ENCODE data around the gene TNS2.

Gene TNS2

DNA sequence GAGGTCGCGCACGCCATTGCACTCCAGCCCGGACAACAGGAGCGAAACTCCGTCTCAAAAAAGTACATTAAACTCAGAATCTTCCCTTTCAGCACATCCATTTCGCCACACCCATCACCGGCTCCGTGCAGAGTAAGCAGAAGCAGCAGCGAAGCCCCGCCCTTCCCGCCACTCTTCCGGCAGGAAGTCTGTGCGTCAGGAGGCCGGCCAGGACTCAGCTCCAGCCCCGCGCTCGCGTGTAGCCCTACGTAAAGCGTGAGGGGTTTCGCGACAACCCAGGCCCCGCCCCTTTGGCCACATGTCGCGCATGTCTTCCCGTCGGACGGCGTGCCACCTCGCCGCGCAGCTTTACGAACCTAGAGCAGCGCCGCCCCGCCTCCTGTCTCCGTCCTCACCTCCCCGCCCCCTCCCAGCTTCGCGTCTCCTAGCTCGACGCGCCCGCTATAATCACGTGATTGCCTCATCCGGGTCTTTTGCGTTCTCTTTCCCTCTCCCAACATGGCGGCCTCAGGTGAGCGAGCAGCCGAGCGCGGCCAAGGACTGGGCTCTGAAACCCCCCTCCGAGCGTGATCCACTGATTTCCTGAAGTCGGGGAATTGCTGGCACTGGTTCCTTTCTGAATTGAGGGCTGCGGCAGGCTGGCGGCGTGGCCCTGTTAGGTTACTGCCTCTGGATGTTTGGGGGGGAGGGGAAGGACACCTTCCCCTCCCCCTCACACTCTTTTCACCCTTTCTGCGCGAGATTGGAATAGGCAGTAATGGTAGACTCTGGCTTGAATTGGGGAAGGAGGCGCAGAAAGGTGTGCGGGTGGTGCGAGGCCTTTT lies 43.7 kb upstream of the TNS2 start, which contains the start of gene EIF4B (continued):
- peak; percentile 77 for TF ChIP-seq HIC1 (tag by site-specific recombination; IDR thresholded peaks at IDR 0.05)
- peak; percentile 97 for TF ChIP-seq KLF9 (tag by site-specific recombination; IDR thresholded peaks at IDR 0.05; ENCODE audit: low read depth)
- TF ChIP-seq ZBTB1 (tag by site-specific recombination; IDR thresholded peaks at IDR 0.05) = 0 out of 2 replicates have a peak, but pooled peaks have one; percentile 5
- 0 out of 2 replicates have a peak, but pooled peaks have one; percentile 63 for TF ChIP-seq ZBTB6 (tag by site-specific recombination; IDR thresholded peaks at IDR 0.05)
- TF ChIP-seq KLF7 (tag by site-specific recombination; IDR thresholded peaks at IDR 0.05; ENCODE audit: borderline replicate concordance) = no peak
- no peak for TF ChIP-seq ZNF248 (tag by site-specific recombination; IDR thresholded peaks at IDR 0.05)
- TF ChIP-seq ZNF311 (tag by site-specific recombination; IDR thresholded peaks at IDR 0.05; ENCODE audit: borderline replicate concordance) = no peak
- TF ChIP-seq ZNF660 (tag by site-specific recombination; IDR thresholded peaks at IDR 0.05) = 0 out of 2 replicates have a peak, but pooled peaks have one; percentile 10
- no peak for TF ChIP-seq ZNF221 (tag by site-specific recombination; IDR thresholded peaks at IDR 0.05; ENCODE audit: borderline replicate concordance)
- no peak for TF ChIP-seq ZNF138 (tag by site-specific recombination; IDR thresholded peaks at IDR 0.05; ENCODE audit: borderline replicate concordance)
- TF ChIP-seq ZEB2 (tag by site-specific recombination; IDR thresholded peaks at IDR 0.05) = peak; percentile 95
- TF ChIP-seq HOXC10 (CRISPR knock-in tag; IDR thresholded peaks at IDR 0.05) = no peak
- peak; percentile 95 for TF ChIP-seq ZNF501 (tag by site-specific recombination; IDR thresholded peaks at IDR 0.05)
- TF ChIP-seq ZNF16 (tag by site-specific recombination; IDR thresholded peaks at IDR 0.05; ENCODE audit: low read depth) = no peak
- no peak for TF ChIP-seq ZNF776 (tag by site-specific recombination; IDR thresholded peaks at IDR 0.05; ENCODE audit: borderline replicate concordance)
- 0 out of 2 replicates have a peak, but pooled peaks have one; percentile 11 for TF ChIP-seq GLIS2 (tag by site-specific recombination; IDR thresholded peaks at IDR 0.05)
- TF ChIP-seq ZNF585B (tag by site-specific recombination; IDR thresholded peaks at IDR 0.05) = no peak
- TF ChIP-seq GLIS1 (tag by site-specific recombination; IDR thresholded peaks at IDR 0.05) = no peak
- TF ChIP-seq ZBTB7A (tag by site-specific recombination; IDR thresholded peaks at IDR 0.05; ENCODE audit: low read depth) = no peak
- peak; percentile 68 for TF ChIP-seq KLF10 (tag by site-specific recombination; IDR thresholded peaks at IDR 0.05)
- TF ChIP-seq ZFP41 (tag by site-specific recombination; IDR thresholded peaks at IDR 0.05; ENCODE audit: borderline replicate concordance) = no peak
- no peak for TF ChIP-seq ZNF140 (tag by site-specific recombination; IDR thresholded peaks at IDR 0.05)
- TF ChIP-seq ZBTB20 (tag by site-specific recombination; IDR thresholded peaks at IDR 0.05) = peak; percentile 47; the same call in 1 of the 2 replicates
- TF ChIP-seq ZNF394 (tag by site-specific recombination; IDR thresholded peaks at IDR 0.05; ENCODE audit: borderline replicate concordance) = peak; percentile 19; the same call in 1 of the 2 replicates
- no peak for TF ChIP-seq ZNF175 (tag by site-specific recombination; IDR thresholded peaks at IDR 0.05)
- TF ChIP-seq, protein P1, sequence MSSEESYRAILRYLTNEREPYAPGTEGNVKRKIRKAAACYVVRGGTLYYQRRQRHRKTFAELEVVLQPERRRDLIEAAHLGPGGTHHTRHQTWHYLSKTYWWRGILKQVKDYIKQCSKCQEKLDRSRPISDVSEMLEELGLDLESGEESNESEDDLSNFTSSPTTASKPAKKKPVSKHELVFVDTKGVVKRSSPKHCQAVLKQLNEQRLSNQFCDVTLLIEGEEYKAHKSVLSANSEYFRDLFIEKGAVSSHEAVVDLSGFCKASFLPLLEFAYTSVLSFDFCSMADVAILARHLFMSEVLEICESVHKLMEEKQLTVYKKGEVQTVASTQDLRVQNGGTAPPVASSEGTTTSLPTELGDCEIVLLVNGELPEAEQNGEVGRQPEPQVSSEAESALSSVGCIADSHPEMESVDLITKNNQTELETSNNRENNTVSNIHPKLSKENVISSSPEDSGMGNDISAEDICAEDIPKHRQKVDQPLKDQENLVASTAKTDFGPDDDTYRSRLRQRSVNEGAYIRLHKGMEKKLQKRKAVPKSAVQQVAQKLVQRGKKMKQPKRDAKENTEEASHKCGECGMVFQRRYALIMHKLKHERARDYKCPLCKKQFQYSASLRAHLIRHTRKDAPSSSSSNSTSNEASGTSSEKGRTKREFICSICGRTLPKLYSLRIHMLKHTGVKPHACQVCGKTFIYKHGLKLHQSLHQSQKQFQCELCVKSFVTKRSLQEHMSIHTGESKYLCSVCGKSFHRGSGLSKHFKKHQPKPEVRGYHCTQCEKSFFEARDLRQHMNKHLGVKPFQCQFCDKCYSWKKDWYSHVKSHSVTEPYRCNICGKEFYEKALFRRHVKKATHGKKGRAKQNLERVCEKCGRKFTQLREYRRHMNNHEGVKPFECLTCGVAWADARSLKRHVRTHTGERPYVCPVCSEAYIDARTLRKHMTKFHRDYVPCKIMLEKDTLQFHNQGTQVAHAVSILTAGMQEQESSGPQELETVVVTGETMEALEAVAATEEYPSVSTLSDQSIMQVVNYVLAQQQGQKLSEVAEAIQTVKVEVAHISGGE (tag by site-specific recombination; conservative IDR thresholded peaks at IDR 0.05; ENCODE audit: low read depth) = peak; percentile 53; the same call in 1 of the 2 replicates
- TF ChIP-seq ZNF341 (tag by site-specific recombination; IDR thresholded peaks at IDR 0.05; ENCODE audit: low read depth) = no peak; the same call in 1 of the 2 replicates
- no peak for TF ChIP-seq ZNF626 (tag by site-specific recombination; IDR thresholded peaks at IDR 0.05)
- TF ChIP-seq, protein P2, sequence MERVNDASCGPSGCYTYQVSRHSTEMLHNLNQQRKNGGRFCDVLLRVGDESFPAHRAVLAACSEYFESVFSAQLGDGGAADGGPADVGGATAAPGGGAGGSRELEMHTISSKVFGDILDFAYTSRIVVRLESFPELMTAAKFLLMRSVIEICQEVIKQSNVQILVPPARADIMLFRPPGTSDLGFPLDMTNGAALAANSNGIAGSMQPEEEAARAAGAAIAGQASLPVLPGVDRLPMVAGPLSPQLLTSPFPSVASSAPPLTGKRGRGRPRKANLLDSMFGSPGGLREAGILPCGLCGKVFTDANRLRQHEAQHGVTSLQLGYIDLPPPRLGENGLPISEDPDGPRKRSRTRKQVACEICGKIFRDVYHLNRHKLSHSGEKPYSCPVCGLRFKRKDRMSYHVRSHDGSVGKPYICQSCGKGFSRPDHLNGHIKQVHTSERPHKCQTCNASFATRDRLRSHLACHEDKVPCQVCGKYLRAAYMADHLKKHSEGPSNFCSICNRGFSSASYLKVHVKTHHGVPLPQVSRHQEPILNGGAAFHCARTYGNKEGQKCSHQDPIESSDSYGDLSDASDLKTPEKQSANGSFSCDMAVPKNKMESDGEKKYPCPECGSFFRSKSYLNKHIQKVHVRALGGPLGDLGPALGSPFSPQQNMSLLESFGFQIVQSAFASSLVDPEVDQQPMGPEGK (tag by site-specific recombination; IDR thresholded peaks at IDR 0.05) = no peak
- peak; percentile 95 for TF ChIP-seq YY1 (tag by site-specific recombination; IDR thresholded peaks at IDR 0.05)
- TF ChIP-seq BCL11A (tag by site-specific recombination; IDR thresholded peaks at IDR 0.05; ENCODE audit: low read depth) = no peak
- no peak for TF ChIP-seq ZNF214 (tag by site-specific recombination; IDR thresholded peaks at IDR 0.05; ENCODE audit: borderline replicate concordance)
